Calu3 (cell line): ENCODE results near the gene TTC32. TPM values are rescaled to one million over a fixed set of nuclear protein-coding genes. Genes with fewer than 3 reads are reported as not detected.

Experiments used
- BruUV-seq: library from RNA; stranded (reverse); fragments of 400-500 nt; replicated peaks from 2 replicates; lab custom pipeline; 2021; lab: Mats Ljungman, UMichigan
- CTCF ChIA-PET: fragments of 300-600 bp; sonication (Branson Sonifier 250); formaldehyde crosslinking; loops from one replicate; lab custom pipeline; 2022; ENCODE audit warnings: antibody characterized with exemption; lab: Charles Lee
- DNase-seq: peaks from one replicate; pipeline ENCODE4 v3.0.0; 2022
- H3K27ac Mint-ChIP-seq: one replicate; pipeline ENCODE4 v1.8.0; 2022; ENCODE audit warnings: mixed read lengths; ENCODE audit not compliant: unreplicated experiment
- H3K27me3 Mint-ChIP-seq: one replicate; pipeline ENCODE4 v1.8.0; 2022; ENCODE audit warnings: mixed read lengths; ENCODE audit not compliant: unreplicated experiment
- H3K36me3 Mint-ChIP-seq: one replicate; pipeline ENCODE4 v1.8.0; 2022; ENCODE audit warnings: mild to moderate bottlenecking, moderate library complexity, mixed read lengths; ENCODE audit not compliant: insufficient read depth, unreplicated experiment
- H3K4me1 Mint-ChIP-seq: one replicate; pipeline ENCODE4 v1.8.0; 2022; ENCODE audit warnings: mild to moderate bottlenecking, low read depth, mixed read lengths; ENCODE audit not compliant: unreplicated experiment
- H3K4me3 Mint-ChIP-seq: one replicate; pipeline ENCODE4 v1.8.0; 2022; ENCODE audit warnings: mild to moderate bottlenecking, low read depth, moderate library complexity, mixed read lengths; ENCODE audit not compliant: unreplicated experiment
- H3K9me3 Mint-ChIP-seq: one replicate; pipeline ENCODE4 v1.8.0; 2022; ENCODE audit warnings: low read depth, mixed read lengths; ENCODE audit not compliant: unreplicated experiment
- CTCF ChIP-seq: fragments of 200-600 bp; IDR thresholded peaks from one replicate; pipeline ENCODE4 v1.8.0; 2022; ENCODE audit warnings: antibody characterized with exemption; ENCODE audit not compliant: unreplicated experiment
- intact Hi-C: fragments of 100-400 bp; cut with micrococcal nuclease; formaldehyde crosslinking; loops from one replicate; pipeline ENCODE4 v1.10.0; 2022; ENCODE audit not compliant: unreplicated experiment
- total RNA-seq: library from RNA; stranded (reverse); gene quantifications from 2 replicates; pipeline ENCODE4 v1.2.3, GENCODE V29; 2022

TTC32 gene
- total RNA-seq, 1 experiment from 2014 or later, result 13.6 TPM

- no peaks in the 10 kb centered on the region for H3K36me3 Mint-ChIP-seq
- H3K4me3 Mint-ChIP-seq, result no peak overlapping the region
- intact Hi-C loops, result no loop called here
- H3K4me1 Mint-ChIP-seq, result no peaks in the 10 kb centered on the region
- CTCF ChIA-PET, result interaction anchor here (0.8 kb wide), 1 partner anchor 130 kb away, joined by 3 read pairs; no protein-coding TSS in a partner anchor
- no TSS peak for BruUV-seq
- no peak overlapping the region for H3K27ac Mint-ChIP-seq
- H3K27me3 Mint-ChIP-seq, result peaks cover 11% of the 10 kb centered on the region
- DNase-seq, result no peak
- H3K9me3 Mint-ChIP-seq, result peaks cover 2% of the 10 kb centered on the region
- no peak for TF ChIP-seq CTCF
Observed at GRCh38 chr2:19885791-19886190, 16.0 kb downstream of the TTC32 start.

- no peaks in the 10 kb centered on the region for H3K4me1 Mint-ChIP-seq
- H3K27ac Mint-ChIP-seq, result no peak overlapping the region
- no peak for DNase-seq
- no peaks in the 10 kb centered on the region for H3K36me3 Mint-ChIP-seq
- CTCF ChIA-PET, result no interaction called here
- intact Hi-C loops, result no loop called here
- TF ChIP-seq CTCF, result no peak
- H3K4me3 Mint-ChIP-seq, result no peak overlapping the region
- peaks cover 11% of the 10 kb centered on the region for H3K27me3 Mint-ChIP-seq
- H3K9me3 Mint-ChIP-seq, result peaks cover 2% of the 10 kb centered on the region
- no TSS peak for BruUV-seq
Observed at GRCh38 chr2:19883971-19884720, 17.6 kb downstream of the TTC32 start.

- no peak overlapping the region for H3K27ac Mint-ChIP-seq
- no peaks in the 10 kb centered on the region for H3K4me1 Mint-ChIP-seq
- TF ChIP-seq CTCF, result no peak
- H3K9me3 Mint-ChIP-seq, result peaks cover 2% of the 10 kb centered on the region
- no TSS peak for BruUV-seq
- DNase-seq, result no peak
- H3K27me3 Mint-ChIP-seq, result peaks cover 11% of the 10 kb centered on the region
- intact Hi-C loops, result no loop called here
- H3K4me3 Mint-ChIP-seq, result no peak overlapping the region
- no peaks in the 10 kb centered on the region for H3K36me3 Mint-ChIP-seq
- CTCF ChIA-PET, result no interaction called here
Observed at GRCh38 chr2:19883486-19883885, 18.3 kb downstream of the TTC32 start.

- TF ChIP-seq CTCF, result no peak
- intact Hi-C loops, result no loop called here
- no peaks in the 10 kb centered on the region for H3K36me3 Mint-ChIP-seq
- H3K4me1 Mint-ChIP-seq, result no peaks in the 10 kb centered on the region
- BruUV-seq, result no TSS peak
- peaks cover 2% of the 10 kb centered on the region for H3K9me3 Mint-ChIP-seq
- no peak for DNase-seq
- H3K27me3 Mint-ChIP-seq, result peaks cover 11% of the 10 kb centered on the region
- CTCF ChIA-PET, result no interaction called here
- H3K4me3 Mint-ChIP-seq, result no peak overlapping the region
- no peak overlapping the region for H3K27ac Mint-ChIP-seq
Observed at GRCh38 chr2:19882286-19882685, 19.5 kb downstream of the TTC32 start.
